Measurements from ENCODE around the gene CCR7. TPM values are rescaled to one million over a fixed set of nuclear protein-coding genes. Genes with fewer than 3 reads are reported as not detected.

CCR7 gene
- total RNA-seq, 1 donor from 2014 or later: not detected

DNA sequence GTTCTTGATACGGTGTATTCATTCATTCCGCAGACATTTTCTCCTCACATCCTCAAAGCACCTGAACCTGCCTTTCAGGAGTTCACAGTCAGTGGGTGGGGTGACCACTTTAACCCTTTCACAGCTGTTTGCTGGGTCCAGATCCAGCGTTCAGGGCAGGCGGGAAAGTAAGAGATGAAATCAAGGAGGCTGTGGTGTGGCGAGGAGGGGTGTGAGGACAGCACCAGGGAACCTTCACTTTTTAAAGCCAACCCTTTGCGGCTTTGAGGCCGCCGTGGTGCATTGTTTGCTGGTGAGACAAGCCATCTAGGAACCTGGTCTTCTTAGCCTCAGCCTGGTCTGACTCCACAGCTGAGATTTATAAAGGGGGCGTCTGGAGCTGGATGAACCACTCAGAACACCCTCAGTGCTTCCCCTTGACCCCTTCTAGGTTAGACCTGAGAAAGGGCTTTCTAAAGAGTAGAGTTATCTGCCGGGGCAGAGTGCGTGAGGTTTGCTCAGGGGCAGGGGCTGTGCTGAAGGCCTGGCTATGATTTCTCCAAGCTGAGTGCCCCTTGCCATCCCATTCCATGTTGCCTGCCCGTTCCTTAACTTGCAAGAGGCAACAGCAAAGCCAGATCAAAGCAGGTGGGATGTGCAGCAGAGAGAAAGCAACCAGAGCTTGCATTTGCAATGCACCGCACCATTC, 933 bp downstream of the CCR7 start:
- DNase-seq (ENCODE audit: low read depth): no peak
- TF ChIP-seq, protein P1, sequence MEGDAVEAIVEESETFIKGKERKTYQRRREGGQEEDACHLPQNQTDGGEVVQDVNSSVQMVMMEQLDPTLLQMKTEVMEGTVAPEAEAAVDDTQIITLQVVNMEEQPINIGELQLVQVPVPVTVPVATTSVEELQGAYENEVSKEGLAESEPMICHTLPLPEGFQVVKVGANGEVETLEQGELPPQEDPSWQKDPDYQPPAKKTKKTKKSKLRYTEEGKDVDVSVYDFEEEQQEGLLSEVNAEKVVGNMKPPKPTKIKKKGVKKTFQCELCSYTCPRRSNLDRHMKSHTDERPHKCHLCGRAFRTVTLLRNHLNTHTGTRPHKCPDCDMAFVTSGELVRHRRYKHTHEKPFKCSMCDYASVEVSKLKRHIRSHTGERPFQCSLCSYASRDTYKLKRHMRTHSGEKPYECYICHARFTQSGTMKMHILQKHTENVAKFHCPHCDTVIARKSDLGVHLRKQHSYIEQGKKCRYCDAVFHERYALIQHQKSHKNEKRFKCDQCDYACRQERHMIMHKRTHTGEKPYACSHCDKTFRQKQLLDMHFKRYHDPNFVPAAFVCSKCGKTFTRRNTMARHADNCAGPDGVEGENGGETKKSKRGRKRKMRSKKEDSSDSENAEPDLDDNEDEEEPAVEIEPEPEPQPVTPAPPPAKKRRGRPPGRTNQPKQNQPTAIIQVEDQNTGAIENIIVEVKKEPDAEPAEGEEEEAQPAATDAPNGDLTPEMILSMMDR (conservative IDR thresholded peaks at IDR 0.05; ENCODE audit: low read depth, low read length): no peak
- H3K4me3 ChIP-seq (ENCODE audit: low read depth, low read length): no peak overlapping the region

GRCh38 chr17:40563220-40564052, 1.8 kb downstream of the CCR7 start:
- DNase-seq (ENCODE audit: low read depth): no peak
- H3K4me3 ChIP-seq (ENCODE audit: low read depth, low read length): no peak overlapping the region
- TF ChIP-seq, protein P1 (conservative IDR thresholded peaks at IDR 0.05; ENCODE audit: low read depth, low read length): no peak

DNA sequence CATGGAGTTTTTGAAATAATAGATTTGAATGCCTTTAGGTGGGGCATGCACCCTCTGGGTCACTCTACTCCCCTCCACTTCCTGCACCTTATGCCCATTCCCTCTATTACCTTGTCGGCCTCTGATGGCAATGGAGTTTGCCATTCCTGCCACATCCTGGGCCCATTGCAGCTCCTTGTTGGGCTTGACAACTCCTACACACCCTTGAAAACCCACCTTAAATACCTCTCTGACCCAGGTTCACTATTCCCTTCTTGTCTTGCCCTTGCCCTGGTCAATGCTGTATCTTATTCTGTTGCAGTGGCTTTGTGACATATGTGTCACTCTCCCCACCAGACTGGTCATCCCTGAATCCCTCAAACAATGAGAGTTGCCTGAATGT, 2.4 kb downstream of the CCR7 start:
- H3K4me3 ChIP-seq (ENCODE audit: low read depth, low read length): no peak overlapping the region
- TF ChIP-seq, protein P1 (conservative IDR thresholded peaks at IDR 0.05; ENCODE audit: low read depth, low read length): no peak

DNA sequence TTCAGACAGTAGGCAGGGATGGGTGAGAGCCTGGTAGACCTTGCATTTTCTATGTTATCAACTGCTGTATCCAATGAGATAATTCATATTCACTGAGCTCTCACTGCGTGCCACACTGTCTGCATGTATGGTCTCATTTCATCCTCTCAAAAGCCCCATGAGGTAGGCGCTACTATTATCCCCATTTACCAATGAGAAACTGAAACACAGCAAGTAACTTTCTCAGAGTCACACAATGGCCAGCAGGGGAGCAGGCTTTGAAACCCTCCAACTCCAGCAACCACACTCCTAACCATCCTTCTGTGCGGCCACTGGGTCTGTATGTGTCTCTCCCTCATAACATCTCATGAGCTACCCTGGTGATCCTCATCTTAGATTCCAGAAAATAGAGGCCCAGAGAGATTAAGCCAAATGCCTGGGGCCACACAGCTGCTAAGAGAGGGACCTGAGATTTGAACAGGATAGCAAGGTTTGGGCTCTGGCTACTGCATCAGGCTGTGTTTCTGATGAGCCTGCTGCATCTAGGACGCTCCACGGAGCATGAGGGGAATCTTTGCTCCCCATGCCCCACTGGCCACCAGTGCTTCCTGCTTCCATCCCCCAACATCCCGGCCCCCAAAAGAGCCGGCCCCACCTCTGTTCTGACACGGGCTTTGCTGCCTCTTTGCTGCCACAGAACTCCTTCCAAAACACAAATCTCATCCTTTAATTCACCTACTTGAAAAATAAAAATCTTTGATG, 3.2 kb downstream of the CCR7 start:
- TF ChIP-seq, protein P1 (conservative IDR thresholded peaks at IDR 0.05; ENCODE audit: low read depth, low read length): peak; percentile 22
- DNase-seq (ENCODE audit: low read depth): no peak
- no peak overlapping the region for H3K4me3 ChIP-seq (ENCODE audit: low read depth, low read length)

More for the DNA sequence above, 2.4 kb downstream of the CCR7 start:
- DNase-seq (ENCODE audit: low read depth): no peak

- DNase-seq (ENCODE audit: low read depth): no peak
- TF ChIP-seq, protein P1 (conservative IDR thresholded peaks at IDR 0.05; ENCODE audit: low read depth, low read length): no peak
- H3K4me3 ChIP-seq (ENCODE audit: low read depth, low read length): peak overlapping the region; percentile 47
Observed at GRCh38 chr17:40561294-40561870, 3.9 kb downstream of the CCR7 start.

GRCh38 chr17:40560592-40561293, 4.5 kb downstream of the CCR7 start:
- DNase-seq (ENCODE audit: low read depth): peak; percentile 89
- peak overlapping the region; percentile 47 for H3K4me3 ChIP-seq (ENCODE audit: low read depth, low read length)
- TF ChIP-seq, protein P1 (conservative IDR thresholded peaks at IDR 0.05; ENCODE audit: low read depth, low read length): no peak
